HepG2 (cell line): ENCODE data around the gene ZMYND8. TPM values are rescaled to one million over a fixed set of nuclear protein-coding genes. Genes with fewer than 3 reads are reported as not detected.

Experiments
- AGO2 ChIP-seq: fragments of 200-400 bp; formaldehyde crosslinking; optimal IDR thresholded peaks from 2 replicates; pipeline ENCODE3; 2017; ENCODE audit warnings: mild to moderate bottlenecking, low read depth, low read length, moderate library complexity
- ASH2L ChIP-seq: fragments of 300-600, 200-600 bp; sonication (generic); IDR thresholded peaks from 2 replicates; pipeline ENCODE4 v1.7.0; 2017; ENCODE audit warnings: low read depth, mild to moderate bottlenecking, moderate library complexity, mixed read lengths, low read length; ENCODE audit not compliant: insufficient read length
- CREM ChIP-seq, 2 experiments: sonication (generic) in 1 of 2; formaldehyde crosslinking in 1 of 2; IDR thresholded peaks; 2 replicates each; pipeline versions ENCODE4 v1.4.0 to v1.6.1; 2016 to 2020; ENCODE audit warnings: antibody characterized with exemption in 1 of 2, mild to moderate bottlenecking in 1 of 2, missing genetic modification reagents in 1 of 2
- ESRRA ChIP-seq: sonication (generic); formaldehyde crosslinking; IDR thresholded peaks from 2 replicates; pipeline ENCODE4 v1.5.1; 2020; ENCODE audit warnings: mild to moderate bottlenecking, low read depth, missing genetic modification reagents
- FOXK1 ChIP-seq: sonication (generic); formaldehyde crosslinking; IDR thresholded peaks from 2 replicates; pipeline ENCODE4 v1.4.0; 2020; ENCODE audit warnings: low read depth, missing genetic modification reagents, borderline replicate concordance
- GATA4 ChIP-seq: sonication (generic); IDR thresholded peaks from 2 replicates; pipeline ENCODE4 v1.6.1; 2016; ENCODE audit warnings: antibody characterized with exemption, low read depth, borderline replicate concordance
- HHEX ChIP-seq: IDR thresholded peaks from 2 replicates; pipeline ENCODE4 v1.6.1; 2016; ENCODE audit warnings: control low read depth
- HOXD1 ChIP-seq: sonication (generic); formaldehyde crosslinking; IDR thresholded peaks from 2 replicates; pipeline ENCODE4 v1.5.0; 2020; ENCODE audit warnings: missing genetic modification reagents
- IRF9 ChIP-seq: sonication (generic); formaldehyde crosslinking; IDR thresholded peaks from 2 replicates; pipeline ENCODE4 v1.8.0; 2022; ENCODE audit warnings: missing genetic modification reagents, mild to moderate bottlenecking, borderline replicate concordance
- JDP2 ChIP-seq: sonication (generic); formaldehyde crosslinking; IDR thresholded peaks from 2 replicates; pipeline ENCODE4 v1.8.1; 2022; ENCODE audit warnings: missing genetic modification reagents, borderline replicate concordance
- KAT7 ChIP-seq: IDR thresholded peaks from 2 replicates; pipeline ENCODE4 v1.6.1; 2018; ENCODE audit warnings: borderline replicate concordance, missing compliant biosample characterization
- LCORL ChIP-seq, 2 experiments: fragments of 450-650 bp in 1 of 2; sonication (generic) in 1 of 2; formaldehyde crosslinking in 1 of 2; IDR thresholded peaks; 2 replicates each; pipeline versions ENCODE4 v1.5.0 to v1.6.1; 2017 to 2020; ENCODE audit warnings: antibody characterized with exemption in 1 of 2, missing genetic modification reagents in 1 of 2
- MATR3 ChIP-seq: sonication (generic); formaldehyde crosslinking; IDR thresholded peaks from 2 replicates; pipeline ENCODE4 v1.4.0; 2020; ENCODE audit warnings: missing genetic modification reagents
- NFYB ChIP-seq: sonication (generic); formaldehyde crosslinking; IDR thresholded peaks from 2 replicates; pipeline ENCODE4 v1.4.0; 2020; ENCODE audit warnings: missing genetic modification reagents
- NR3C1 ChIP-seq: sonication (generic); formaldehyde crosslinking; IDR thresholded peaks from 2 replicates; pipeline ENCODE4 v1.4.0; 2020; ENCODE audit warnings: missing genetic modification reagents
- REL ChIP-seq: sonication (generic); formaldehyde crosslinking; conservative IDR thresholded peaks from 2 replicates; pipeline ENCODE4 v1.8.0; 2022; ENCODE audit warnings: mild to moderate bottlenecking, missing genetic modification reagents, moderate library complexity
- SATB2 ChIP-seq: sonication (generic); formaldehyde crosslinking; IDR thresholded peaks from 2 replicates; pipeline ENCODE4 v1.5.0; 2020; ENCODE audit warnings: missing genetic modification reagents
- SMAD1 ChIP-seq: sonication (generic); formaldehyde crosslinking; IDR thresholded peaks from 2 replicates; pipeline ENCODE4 v1.4.0; 2020; ENCODE audit warnings: missing genetic modification reagents, low read depth, mild to moderate bottlenecking, borderline replicate concordance
- ZBTB37 ChIP-seq: sonication (generic); formaldehyde crosslinking; IDR thresholded peaks from 2 replicates; pipeline ENCODE4 v1.4.0; 2020; ENCODE audit warnings: mild to moderate bottlenecking, missing genetic modification reagents
- ZNF124 ChIP-seq: sonication (generic); formaldehyde crosslinking; IDR thresholded peaks from 2 replicates; pipeline ENCODE4 v1.4.0; 2020; ENCODE audit warnings: missing genetic modification reagents
- ZNF18 ChIP-seq: sonication (generic); formaldehyde crosslinking; IDR thresholded peaks from 2 replicates; pipeline ENCODE4 v1.8.0; 2022; ENCODE audit warnings: mild to moderate bottlenecking, missing genetic modification reagents; ENCODE audit not compliant: insufficient replicate concordance
- ZNF296 ChIP-seq: sonication (generic); formaldehyde crosslinking; conservative IDR thresholded peaks from 2 replicates; pipeline ENCODE4 v1.5.0; 2020; ENCODE audit warnings: mild to moderate bottlenecking, missing genetic modification reagents
- ZNF33B ChIP-seq: sonication (generic); formaldehyde crosslinking; IDR thresholded peaks from 2 replicates; pipeline ENCODE4 v1.5.1; 2020; ENCODE audit warnings: mild to moderate bottlenecking, missing genetic modification reagents
- ZNF451 ChIP-seq: sonication (generic); formaldehyde crosslinking; IDR thresholded peaks from 2 replicates; pipeline ENCODE4 v1.5.0; 2020; ENCODE audit warnings: mild to moderate bottlenecking, missing genetic modification reagents
- ZNF563 ChIP-seq: sonication (generic); formaldehyde crosslinking; IDR thresholded peaks from 2 replicates; pipeline ENCODE4 v1.8.0; 2022; ENCODE audit warnings: mild to moderate bottlenecking, moderate library complexity, missing genetic modification reagents
- ZNF629 ChIP-seq: sonication (generic); formaldehyde crosslinking; conservative IDR thresholded peaks from 2 replicates; pipeline ENCODE4 v1.5.0; 2020; ENCODE audit warnings: missing genetic modification reagents
- ZNF782 ChIP-seq: sonication (generic); formaldehyde crosslinking; IDR thresholded peaks from 2 replicates; pipeline ENCODE4 v1.4.0; 2020; ENCODE audit warnings: missing genetic modification reagents, mild to moderate bottlenecking, borderline replicate concordance
- polyA plus RNA-seq, 8 experiments: library from polyadenylated mRNA; depleted of rRNA in 3 of 8; stranded (reverse) in 7 of 8; unstranded in 1 of 8; fragments of >200 nt; fragmentation: Illumina TruSeq in 4 of 8; extraction: Trizol in 4 of 8; gene quantifications; 2 replicates each; pipeline versions ENCODE4 v1.2.1 to v1.2.3, GENCODE V29; 2011 to 2016; ENCODE audit warnings: low read depth in 4 of 8, missing spikeins in 1 of 8, mixed read lengths in 1 of 8; ENCODE audit not compliant: insufficient read depth in 1 of 8
- total RNA-seq, 5 experiments: library from RNA; depleted of rRNA; stranded (reverse); fragments of >200 nt; fragmentation: Illumina TruSeq; extraction: Trizol; gene quantifications; 2 replicates each; pipeline ENCODE4 v1.2.3, GENCODE V29; 2016; ENCODE audit warnings: low read depth in 1 of 5

The ZMYND8 gene
- total and polyA plus RNA-seq, 2 of the 13 experiments (the other 11 are each of a cell fraction or from before 2014, with no cell fraction given) = 53.9 to 84.7 TPM

- TF ChIP-seq IRF9 (CRISPR knock-in tag) (no peak), JDP2 (CRISPR knock-in tag) (no peak), ZNF563 (CRISPR knock-in tag) (no peak), FOXK1 (peak; percentile 11; the same call in 1 of the 2 replicates), HOXD1 (CRISPR knock-in tag) (no peak), ASH2L (no peak), NR3C1 (CRISPR knock-in tag) (no peak), ZNF18 (CRISPR knock-in tag) (no peak), ZNF629 (CRISPR knock-in tag) (peak; percentile 67), HHEX (CRISPR knock-in tag) (no peak), LCORL (IDR thresholded peaks at IDR 0.05) (no peak), LCORL (CRISPR knock-in tag; IDR thresholded peaks at IDR 0.05) (peak; percentile 30; the same call in 1 of the 2 replicates), ZNF33B (CRISPR knock-in tag) (no peak), KAT7 (CRISPR knock-in tag) (0 out of 2 replicates have a peak, but pooled peaks have one; percentile 27), ZNF296 (CRISPR knock-in tag) (no peak), NFYB (CRISPR knock-in tag) (no peak), SMAD1 (no peak), AGO2 (no peak), ZNF124 (no peak), ESRRA (CRISPR knock-in tag) (no peak), ZNF782 (CRISPR knock-in tag) (no peak), ZBTB37 (CRISPR knock-in tag) (no peak), ZNF451 (no peak), CREM (IDR thresholded peaks at IDR 0.05) (peak; percentile 29; the same call in 1 of the 2 replicates), CREM (CRISPR knock-in tag; IDR thresholded peaks at IDR 0.05) (no peak), MATR3 (CRISPR knock-in tag) (no peak), SATB2 (no peak), REL (CRISPR knock-in tag) (no peak), GATA4 (no peak)
Measured at GRCh38 chr20:47348539-47349142, 7.9 kb downstream of the ZMYND8 start (continued).
